Body of pancreas (tissue), 4 donors: ENCODE data around the gene GRP. TPM values are rescaled to one million over a fixed set of nuclear protein-coding genes. Genes with fewer than 3 reads are reported as not detected.

Experiments used
- ATAC-seq: fragments of 150-250 bp; one replicate; pipeline ENCODE4 v1.9.1; 2016
- DNase-seq, 4 donors: peaks; one replicate each; pipeline ENCODE4 v3.0.0-alpha.2; 2019
- H3K27ac ChIP-seq, 4 donors: fragments of 200-600 bp; sonication (generic); 1 replicate in 3 of 4; 2 replicates in 1 of 4; pipeline versions ENCODE4 v1.5.1 to v1.6.1; 2016 to 2019; ENCODE audit warnings: mild to moderate bottlenecking in 1 of 4, mixed read lengths in 1 of 4, moderate library complexity in 1 of 4
- H3K27me3 ChIP-seq, 2 donors: fragments of 200-600 bp; sonication (generic); one replicate each; pipeline ENCODE4 v1.6.0; 2016; ENCODE audit warnings: mild to moderate bottlenecking in 1 of 2
- H3K36me3 ChIP-seq, 2 donors: fragments of 200-600 bp; sonication (generic); replicated peaks in 1 of 2; 2 replicates each; pipeline ENCODE4 v1.5.1; 2016; ENCODE audit warnings: low read depth in 2 of 2; ENCODE audit not compliant: insufficient read depth in 1 of 2
- H3K4me1 ChIP-seq: fragments of 200-600 bp; sonication (generic); one replicate; pipeline ENCODE4 v1.6.0; 2016
- H3K4me3 ChIP-seq, 2 donors: fragments of 200-600 bp; sonication (generic); 1 replicate in 1 of 2; 2 replicates in 1 of 2; pipeline ENCODE4 v1.5.1; 2016 to 2019
- H3K9me3 ChIP-seq, 3 donors: fragments of 200-600 bp; sonication (generic); 1 replicate in 2 of 3; 2 replicates in 1 of 3; pipeline ENCODE4 v1.5.1; 2016
- POLR2A ChIP-seq, 3 donors: fragments of 450-650 bp; IDR thresholded peaks; one replicate each; pipeline ENCODE4 v1.6.1; 2016; ENCODE audit warnings: antibody characterized with exemption in 3 of 3, mild to moderate bottlenecking in 2 of 3
- WGBS, 2 donors: methylation state at CpG; one replicate each; pipeline ENCODE4 v1.1.5; 2017; 5-methylcytosine and 5-hydroxymethylcytosine counted together
- intact Hi-C: fragments of 100-400 bp; cut with DNase I; formaldehyde crosslinking; loops from one replicate; pipeline ENCODE4 v1.15.1; 2023
- total RNA-seq, 2 donors: library from RNA; depleted of rRNA; stranded (reverse); fragments of >200 nt; gene quantifications; one replicate each; pipeline ENCODE4 v1.1.0, GENCODE V29; 2016
- TF ChIP-seq, protein P1 (sequence below), 7 experiments: fragments of 450-650 bp in 4 of 7; fragments of 200-600 bp in 3 of 7; sonication (generic) in 3 of 7; IDR thresholded peaks; one replicate each; pipeline ENCODE4 v1.5.1; 2016 to 2019; ENCODE audit warnings: antibody characterized with exemption in 7 of 7

The GRP gene
- total RNA-seq, 2 donors from 2014 or later = 5.2 TPM; not detected in 1

DNA sequence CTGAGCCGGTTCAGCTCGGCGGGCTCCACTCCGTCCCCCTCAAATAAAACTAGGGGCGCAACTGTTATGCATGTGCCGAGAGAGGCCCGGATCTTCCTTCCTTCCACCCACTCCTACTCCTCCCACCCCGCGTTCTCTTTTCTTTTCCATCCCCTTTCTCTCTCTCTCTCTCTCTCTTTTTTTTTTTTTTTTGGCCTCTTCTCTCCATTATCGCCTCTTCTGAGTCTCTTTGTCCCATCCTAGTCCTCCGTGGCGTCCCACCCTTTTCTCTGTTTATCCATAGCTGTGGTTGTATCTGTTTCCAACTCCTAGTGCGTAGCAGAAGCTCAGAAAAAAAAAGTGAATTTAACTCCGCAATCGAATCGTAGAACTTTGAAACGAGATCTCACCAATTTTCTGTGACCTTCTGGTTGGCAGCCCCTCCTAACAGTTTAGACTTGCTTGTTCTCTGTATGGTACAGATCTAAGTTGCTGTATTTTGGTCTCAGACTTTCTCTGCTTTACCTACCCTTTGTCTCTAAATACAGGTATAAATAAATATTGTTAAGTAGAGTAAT lies 49.7 kb downstream of the GRP start:
- Histone ChIP-seq H3K9me3 (no peaks in the 10 kb centered on the region), H3K4me3 (no peak overlapping the region), H3K27ac (no peak overlapping the region), H3K36me3 (no peaks in the 10 kb centered on the region), H3K27me3 (peaks cover 0 to 72% of the 10 kb centered on the region in 2 donors), H3K4me1 (peaks cover 39% of the 10 kb centered on the region)
- TF ChIP-seq, protein P1, sequence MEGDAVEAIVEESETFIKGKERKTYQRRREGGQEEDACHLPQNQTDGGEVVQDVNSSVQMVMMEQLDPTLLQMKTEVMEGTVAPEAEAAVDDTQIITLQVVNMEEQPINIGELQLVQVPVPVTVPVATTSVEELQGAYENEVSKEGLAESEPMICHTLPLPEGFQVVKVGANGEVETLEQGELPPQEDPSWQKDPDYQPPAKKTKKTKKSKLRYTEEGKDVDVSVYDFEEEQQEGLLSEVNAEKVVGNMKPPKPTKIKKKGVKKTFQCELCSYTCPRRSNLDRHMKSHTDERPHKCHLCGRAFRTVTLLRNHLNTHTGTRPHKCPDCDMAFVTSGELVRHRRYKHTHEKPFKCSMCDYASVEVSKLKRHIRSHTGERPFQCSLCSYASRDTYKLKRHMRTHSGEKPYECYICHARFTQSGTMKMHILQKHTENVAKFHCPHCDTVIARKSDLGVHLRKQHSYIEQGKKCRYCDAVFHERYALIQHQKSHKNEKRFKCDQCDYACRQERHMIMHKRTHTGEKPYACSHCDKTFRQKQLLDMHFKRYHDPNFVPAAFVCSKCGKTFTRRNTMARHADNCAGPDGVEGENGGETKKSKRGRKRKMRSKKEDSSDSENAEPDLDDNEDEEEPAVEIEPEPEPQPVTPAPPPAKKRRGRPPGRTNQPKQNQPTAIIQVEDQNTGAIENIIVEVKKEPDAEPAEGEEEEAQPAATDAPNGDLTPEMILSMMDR (IDR thresholded peaks at IDR 0.05) = no peak
- TF ChIP-seq POLR2A (IDR thresholded peaks at IDR 0.05) = no peak
- intact Hi-C loops = no loop called here
- WGBS, 2 donors = 9% methylated on average over 17 of the region's 17 CpGs
- DNase-seq (no peak), ATAC-seq (no peak)

DNA sequence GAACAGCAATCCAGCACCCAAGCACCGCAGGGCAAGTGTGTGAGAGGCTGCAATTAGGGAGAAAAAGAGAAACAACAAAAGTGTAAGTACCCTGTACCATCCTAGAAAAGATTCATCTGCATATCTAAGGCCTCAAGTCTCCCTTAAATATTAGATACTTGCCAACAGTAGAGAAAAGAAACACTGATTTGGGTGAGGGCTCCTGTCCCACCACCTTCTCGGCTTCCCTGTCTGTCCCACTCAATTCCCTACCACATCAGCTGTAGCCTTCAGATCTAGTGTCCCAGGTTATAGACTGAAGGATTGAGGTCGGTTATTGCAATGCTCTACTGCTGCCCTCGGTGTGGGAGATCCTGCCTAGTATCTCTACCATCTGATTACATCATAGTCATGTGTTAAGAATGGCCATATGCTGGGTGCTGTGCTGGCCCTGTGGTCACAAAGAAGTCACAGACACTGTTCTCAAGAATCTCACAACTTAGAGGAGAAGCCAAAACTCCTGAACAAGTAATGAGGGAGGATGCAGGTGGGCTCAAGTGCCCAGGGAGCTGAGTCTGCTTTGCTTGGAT lies 50.8 kb downstream of the GRP start:
- no peaks in the 10 kb centered on the region for H3K9me3 ChIP-seq
- intact Hi-C loops = no loop called here
- no peak for ATAC-seq
- no peak for DNase-seq
- H3K27me3 ChIP-seq = peaks cover 0 to 68% of the 10 kb centered on the region in 2 donors
- no peak for TF ChIP-seq POLR2A (IDR thresholded peaks at IDR 0.05)
- TF ChIP-seq, protein P1 (IDR thresholded peaks at IDR 0.05) = no peak
- 24 to 31% methylated on average over 4 of the region's 4 CpGs for WGBS, 2 donors
- no peak overlapping the region for H3K4me3 ChIP-seq
- peaks cover 39% of the 10 kb centered on the region for H3K4me1 ChIP-seq
- no peak overlapping the region for H3K27ac ChIP-seq
- H3K36me3 ChIP-seq = no peaks in the 10 kb centered on the region

DNA sequence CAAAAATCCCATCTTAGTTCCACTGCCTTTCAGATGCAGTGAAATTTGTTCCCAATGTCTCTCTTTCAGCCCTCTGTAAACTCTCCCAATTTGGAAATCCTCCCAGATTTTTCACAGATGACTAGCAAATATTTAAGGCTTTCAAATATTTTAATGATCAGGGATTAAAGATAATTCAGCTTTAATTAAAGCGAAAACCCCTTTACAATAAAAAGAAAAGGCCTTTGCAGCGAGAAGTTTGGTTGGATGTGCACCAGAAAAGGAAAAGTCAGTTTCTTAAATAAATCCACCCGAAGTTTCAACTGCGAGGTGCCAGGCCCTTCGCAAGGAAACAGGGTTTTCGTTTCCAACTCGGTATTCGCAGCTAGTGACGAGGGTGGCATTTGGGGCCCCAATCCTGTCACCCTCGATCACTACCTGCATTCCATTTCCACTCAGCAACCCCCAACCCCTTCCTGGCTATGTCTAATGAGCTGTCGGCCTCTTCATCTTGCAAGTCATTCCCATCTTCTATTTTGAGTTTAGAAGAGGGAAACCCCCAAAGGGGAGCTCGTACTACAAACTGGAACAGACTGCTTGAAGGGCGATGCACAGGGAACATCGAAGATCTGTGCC lies 51.8 kb downstream of the GRP start:
- H3K4me1 ChIP-seq = peaks cover 39% of the 10 kb centered on the region
- 28% methylated on average over 14 of the region's 14 CpGs for WGBS, 2 donors
- no peak for TF ChIP-seq POLR2A (IDR thresholded peaks at IDR 0.05)
- no peaks in the 10 kb centered on the region for H3K36me3 ChIP-seq
- ATAC-seq = no peak
- peaks cover 0 to 60% of the 10 kb centered on the region in 2 donors for H3K27me3 ChIP-seq
- no peak overlapping the region for H3K4me3 ChIP-seq
- DNase-seq = no peak
- H3K9me3 ChIP-seq = no peaks in the 10 kb centered on the region
- H3K27ac ChIP-seq = no peak overlapping the region
- intact Hi-C loops = no loop called here

DNA sequence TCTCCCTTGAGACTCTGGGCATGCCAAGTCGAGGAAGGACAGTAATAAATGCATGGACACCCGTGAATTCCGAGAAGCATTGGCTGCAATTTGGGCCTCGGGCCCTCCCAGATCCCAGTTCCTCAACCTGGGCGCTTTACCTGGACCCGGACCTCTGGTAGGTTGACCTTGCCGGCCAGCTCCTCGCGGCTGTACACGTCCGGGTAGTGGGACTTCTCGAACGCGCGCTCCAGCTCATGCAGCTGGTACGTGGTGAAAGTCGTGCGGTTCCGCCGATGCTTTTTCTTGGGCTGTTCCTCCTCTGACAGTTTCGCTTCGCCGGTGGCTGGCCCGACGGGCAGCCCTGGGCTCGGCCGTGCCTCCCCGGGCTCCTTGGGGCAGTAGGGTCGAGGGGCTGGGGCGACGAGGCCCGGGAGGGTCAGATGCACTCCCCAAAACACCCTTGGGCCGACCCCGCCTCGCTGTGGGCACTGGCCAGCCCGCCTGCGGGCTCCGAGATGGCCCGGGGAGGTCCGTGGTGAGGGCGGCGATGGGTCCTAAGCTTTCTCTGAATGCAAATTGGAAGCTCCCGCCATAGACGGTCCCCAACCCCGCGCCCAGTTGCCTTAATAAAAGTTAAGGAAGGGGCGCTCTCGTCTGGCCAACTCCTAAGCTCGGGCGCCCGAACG lies 52.4 kb downstream of the GRP start:
- Histone ChIP-seq H3K27ac (no peak overlapping the region), H3K36me3 (no peaks in the 10 kb centered on the region), H3K4me1 (peaks cover 39% of the 10 kb centered on the region), H3K9me3 (no peaks in the 10 kb centered on the region), H3K27me3 (peaks cover 0 to 53% of the 10 kb centered on the region in 2 donors), H3K4me3 (no peak overlapping the region)
- no peak for ATAC-seq
- 0 to 5% methylated on average over 5 to 52 of the region's 52 CpGs for WGBS, 2 donors
- TF ChIP-seq, protein P1 (IDR thresholded peaks at IDR 0.05) = no peak
- no peak for TF ChIP-seq POLR2A (IDR thresholded peaks at IDR 0.05)
- no peak for DNase-seq
- intact Hi-C loops = no loop called here
